Loucy (cell line): ENCODE measurements around the gene ADAMTS12.

ENCODE experiments used
- H2AFZ ChIP-seq: fragments of 200-600 bp; sonication (generic); 2 replicates; pipeline ENCODE4 v1.6.0; 2016; ENCODE audit warnings: antibody characterized with exemption, mild to moderate bottlenecking, low read length, moderate library complexity
- H3F3A ChIP-seq: fragments of 200-600 bp; 2 replicates; pipeline ENCODE4 v1.6.0; 2016; ENCODE audit warnings: antibody characterized with exemption, low read depth, mild to moderate bottlenecking
- H3K27me3 ChIP-seq: fragments of 200-600 bp; sonication (generic); 2 replicates; pipeline ENCODE4 v1.6.1; 2014; ENCODE audit warnings: low read length, mild to moderate bottlenecking; ENCODE audit not compliant: insufficient read depth, poor library complexity, severe bottlenecking
- H3K36me3 ChIP-seq: fragments of 200-600 bp; sonication (generic); 2 replicates; pipeline ENCODE4 v1.6.1; 2016; ENCODE audit warnings: low read length; ENCODE audit not compliant: insufficient read depth
- H3K4me1 ChIP-seq: fragments of 200-600 bp; sonication (generic); 2 replicates; pipeline ENCODE4 v1.5.1; 2014; ENCODE audit warnings: low read length, mild to moderate bottlenecking; ENCODE audit not compliant: insufficient read depth, poor library complexity, severe bottlenecking
- H3K4me2 ChIP-seq: fragments of 200-600 bp; sonication (generic); 2 replicates; pipeline ENCODE4 v1.6.0; 2014; ENCODE audit warnings: antibody characterized with exemption, low read length, low read depth, mild to moderate bottlenecking; ENCODE audit not compliant: poor library complexity, severe bottlenecking
- H3K4me3 ChIP-seq: fragments of 200-600 bp; sonication (generic); 2 replicates; pipeline ENCODE4 v1.5.1; 2014; ENCODE audit warnings: low read length, mild to moderate bottlenecking, mixed read lengths; ENCODE audit not compliant: poor library complexity, severe bottlenecking
- H3K79me2 ChIP-seq: fragments of 200-600 bp; sonication (generic); 2 replicates; pipeline ENCODE4 v1.6.1; 2014; ENCODE audit warnings: low read length; ENCODE audit not compliant: insufficient read depth
- H3K9ac ChIP-seq: fragments of 200-600 bp; sonication (generic); 2 replicates; pipeline ENCODE4 v1.6.0; 2014; ENCODE audit warnings: mild to moderate bottlenecking, low read depth, low read length, moderate library complexity; ENCODE audit not compliant: poor library complexity, severe bottlenecking
- H3K9me2 ChIP-seq: fragments of 200-600 bp; sonication (generic); replicated peaks from 2 replicates; pipeline ENCODE4 v1.6.1; 2016; ENCODE audit warnings: low read depth, low read length, mixed read lengths
- H3K9me3 ChIP-seq: fragments of 200-600 bp; sonication (generic); 2 replicates; pipeline ENCODE4 v1.6.1; 2014; ENCODE audit warnings: mild to moderate bottlenecking, antibody characterized with exemption, low read length, low read depth; ENCODE audit not compliant: insufficient read depth
- H4K20me1 ChIP-seq: fragments of 200-600 bp; sonication (generic); 2 replicates; pipeline ENCODE4 v1.6.0; 2014; ENCODE audit warnings: antibody characterized with exemption, low read length, mild to moderate bottlenecking; ENCODE audit not compliant: insufficient read depth, poor library complexity, severe bottlenecking
- CTCF ChIP-seq: fragments of 200-600 bp; sonication (generic); conservative IDR thresholded peaks from 2 replicates; pipeline ENCODE4 v1.5.1; 2014; ENCODE audit warnings: mild to moderate bottlenecking, antibody characterized with exemption, low read length
- EZH2phosphoT487 ChIP-seq: fragments of 200-600 bp; IDR thresholded peaks from 2 replicates; pipeline ENCODE4 v1.6.1; 2018; ENCODE audit warnings: antibody characterized with exemption, mild to moderate bottlenecking, moderate library complexity, borderline replicate concordance

The ADAMTS12 gene

GRCh38 chr5:33891788-33892619 lies at the start of gene ADAMTS12:
Gene ADAMTS12, minus strand, starts transcription at chr5:33891990. Its CDS starts 134 bp downstream, at chr5:33891856.
- H3K4me3 ChIP-seq = no peak within 1 kb of the TSS
- no peak for TF ChIP-seq EZH2phosphoT487
- no peak for TF ChIP-seq CTCF
- H3K9ac ChIP-seq = no peak within 1 kb of the TSS
- H3K4me2 ChIP-seq = no peak within 1 kb of the TSS
- no peaks in the 10 kb centered on the region for H3K9me3 ChIP-seq
- no peaks in the 10 kb centered on the region for H3K9me2 ChIP-seq
- H3K4me1 ChIP-seq = no peaks in the 10 kb centered on the region
- no peaks in the 10 kb centered on the region for H3K27me3 ChIP-seq
- H3K79me2 ChIP-seq = no peaks in the 10 kb centered on the region
- no peaks in the 10 kb centered on the region for H3F3A ChIP-seq
- no peaks in the 10 kb centered on the region for H4K20me1 ChIP-seq
- no peaks in the 10 kb centered on the region for H3K36me3 ChIP-seq
- H2AFZ ChIP-seq = no peak within 1 kb of the TSS

- no peaks in the 10 kb centered on the region for H3K36me3 ChIP-seq
- TF ChIP-seq CTCF (no peak), EZH2phosphoT487 (no peak)
- H3K4me3 ChIP-seq = no peak overlapping the region
- no peaks in the 10 kb centered on the region for H3K9me2 ChIP-seq
- H3K4me1 ChIP-seq = no peaks in the 10 kb centered on the region
- no peaks in the 10 kb centered on the region for H3K79me2 ChIP-seq
- H3K27me3 ChIP-seq = peaks cover 5% of the 10 kb centered on the region
- no peak overlapping the region for H3K9ac ChIP-seq
- no peak overlapping the region for H2AFZ ChIP-seq
- H3F3A ChIP-seq = no peaks in the 10 kb centered on the region
- H3K4me2 ChIP-seq = no peak overlapping the region
- H3K9me3 ChIP-seq = no peaks in the 10 kb centered on the region
- H4K20me1 ChIP-seq = no peaks in the 10 kb centered on the region
Observed at GRCh38 chr5:33941090-33941489, 49.3 kb upstream of the ADAMTS12 start.

GRCh38 chr5:33939556-33940262 lies 47.9 kb upstream of the ADAMTS12 start:
- Histone ChIP-seq H3K27me3 (peaks cover 5% of the 10 kb centered on the region), H3F3A (no peaks in the 10 kb centered on the region), H3K36me3 (no peaks in the 10 kb centered on the region), H3K4me3 (no peak overlapping the region), H3K79me2 (no peaks in the 10 kb centered on the region), H3K9me2 (no peaks in the 10 kb centered on the region), H3K4me2 (no peak overlapping the region), H3K9ac (no peak overlapping the region), H4K20me1 (no peaks in the 10 kb centered on the region), H3K4me1 (no peaks in the 10 kb centered on the region), H3K9me3 (no peaks in the 10 kb centered on the region), H2AFZ (no peak overlapping the region)
- no peak for TF ChIP-seq CTCF
- TF ChIP-seq EZH2phosphoT487 = no peak
